Cerebellar nuclear complex (tissue), 1 donor: ENCODE data around the gene PHF13.

Source experiments
- DNase-seq, 2 experiments: peaks; one replicate each; lab custom pipeline; 2025; lab: John Stamatoyannopoulos, UW

The PHF13 gene

GRCh38 chr1:6613361-6614018 is at the start of gene PHF13:
PHF13 (plus strand) TSS chr1:6613731; CDS start chr1:6614067, 336 bp downstream.
- peak; percentile 89 to 98 for DNase-seq

GRCh38 chr1:6569033-6569432 is 44.5 kb upstream of the PHF13 start:
- DNase-seq = no peak

DNA sequence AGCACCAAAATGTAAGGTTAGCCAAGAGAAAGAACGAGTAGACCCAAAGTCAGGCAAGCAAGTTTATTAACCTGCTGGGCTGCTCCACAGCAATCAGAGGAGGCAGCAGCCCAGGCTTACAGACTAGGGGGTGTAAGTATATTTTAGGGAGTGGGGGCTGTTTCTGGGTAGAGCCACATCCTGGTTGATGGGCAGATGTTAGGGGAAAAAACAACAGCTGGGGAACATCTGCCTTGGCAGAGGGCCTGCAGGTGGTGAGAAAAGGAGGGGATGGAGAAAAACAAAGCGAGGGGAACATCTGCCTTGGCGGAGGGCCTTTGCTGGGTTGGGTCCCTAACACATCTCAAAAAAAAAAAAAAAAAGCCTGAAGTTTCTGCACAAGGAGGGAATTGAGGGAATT is 43.4 kb upstream of the PHF13 start:
- DNase-seq = no peak

- no peak for DNase-seq
Measured at GRCh38 chr1:6570987-6571386, 42.5 kb upstream of the PHF13 start.

GRCh38 chr1:6572653-6573383 is 40.7 kb upstream of the PHF13 start:
- no peak for DNase-seq

GRCh38 chr1:6574025-6574620 is 39.4 kb upstream of the PHF13 start:
- no peak for DNase-seq

- no peak for DNase-seq
Measured at GRCh38 chr1:6574818-6575217, 38.7 kb upstream of the PHF13 start.

DNA sequence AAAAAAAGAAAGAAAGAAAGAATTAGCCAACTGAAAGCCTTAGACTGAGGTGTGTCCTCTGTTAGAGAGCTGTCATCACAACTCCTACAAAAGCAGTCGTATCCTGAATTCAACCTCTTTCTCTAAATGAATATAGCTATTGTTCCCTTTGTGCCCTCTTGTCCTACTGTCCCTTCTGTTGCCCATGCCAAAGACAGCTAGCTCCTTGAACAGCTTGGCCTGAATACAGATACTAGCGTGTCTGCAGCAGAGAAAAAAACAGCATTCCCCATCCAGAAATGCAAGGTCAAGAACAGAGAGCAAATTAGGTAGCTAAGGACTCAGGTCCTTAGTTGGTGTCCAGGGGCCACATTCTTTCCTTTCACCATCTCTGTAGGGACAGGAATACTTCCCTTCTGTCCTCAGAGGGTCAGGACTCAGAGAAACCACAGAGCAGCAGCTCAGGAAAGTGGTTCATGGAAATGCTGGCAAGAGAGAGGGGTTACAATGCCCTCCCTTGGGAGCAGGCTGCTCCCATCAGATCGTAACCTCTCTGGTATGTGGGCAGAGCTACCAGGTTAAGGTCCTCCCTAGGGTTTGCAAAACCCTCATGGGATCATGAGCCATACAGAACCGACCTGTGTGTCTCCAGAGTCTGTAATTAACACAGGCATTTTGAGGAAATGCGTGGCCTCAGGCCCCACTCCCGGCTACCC is 35.6 kb upstream of the PHF13 start:
- no peak for DNase-seq

DNA sequence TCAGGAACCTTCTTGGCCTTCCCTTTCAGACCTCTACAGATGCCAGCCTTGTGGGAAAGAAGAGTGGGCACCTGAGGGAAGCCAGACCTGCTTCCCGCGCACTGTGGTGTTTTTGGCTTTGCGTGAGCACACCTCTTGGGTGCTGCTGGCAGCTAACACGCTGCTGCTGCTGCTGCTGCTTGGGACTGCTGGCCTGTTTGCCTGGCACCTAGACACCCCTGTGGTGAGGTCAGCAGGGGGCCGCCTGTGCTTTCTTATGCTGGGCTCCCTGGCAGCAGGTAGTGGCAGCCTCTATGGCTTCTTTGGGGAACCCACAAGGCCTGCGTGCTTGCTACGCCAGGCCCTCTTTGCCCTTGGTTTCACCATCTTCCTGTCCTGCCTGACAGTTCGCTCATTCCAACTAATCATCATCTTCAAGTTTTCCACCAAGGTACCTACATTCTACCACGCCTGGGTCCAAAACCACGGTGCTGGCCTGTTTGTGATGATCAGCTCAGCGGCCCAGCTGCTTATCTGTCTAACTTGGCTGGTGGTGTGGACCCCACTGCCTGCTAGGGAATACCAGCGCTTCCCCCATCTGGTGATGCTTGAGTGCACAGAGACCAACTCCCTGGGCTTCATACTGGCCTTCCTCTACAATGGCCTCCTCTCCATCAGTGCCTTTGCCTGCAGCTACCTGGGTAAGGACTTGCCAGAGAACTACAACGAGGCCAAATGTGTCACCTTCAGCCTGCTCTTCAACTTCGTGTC is 34.7 kb upstream of the PHF13 start:
- DNase-seq = no peak

DNA sequence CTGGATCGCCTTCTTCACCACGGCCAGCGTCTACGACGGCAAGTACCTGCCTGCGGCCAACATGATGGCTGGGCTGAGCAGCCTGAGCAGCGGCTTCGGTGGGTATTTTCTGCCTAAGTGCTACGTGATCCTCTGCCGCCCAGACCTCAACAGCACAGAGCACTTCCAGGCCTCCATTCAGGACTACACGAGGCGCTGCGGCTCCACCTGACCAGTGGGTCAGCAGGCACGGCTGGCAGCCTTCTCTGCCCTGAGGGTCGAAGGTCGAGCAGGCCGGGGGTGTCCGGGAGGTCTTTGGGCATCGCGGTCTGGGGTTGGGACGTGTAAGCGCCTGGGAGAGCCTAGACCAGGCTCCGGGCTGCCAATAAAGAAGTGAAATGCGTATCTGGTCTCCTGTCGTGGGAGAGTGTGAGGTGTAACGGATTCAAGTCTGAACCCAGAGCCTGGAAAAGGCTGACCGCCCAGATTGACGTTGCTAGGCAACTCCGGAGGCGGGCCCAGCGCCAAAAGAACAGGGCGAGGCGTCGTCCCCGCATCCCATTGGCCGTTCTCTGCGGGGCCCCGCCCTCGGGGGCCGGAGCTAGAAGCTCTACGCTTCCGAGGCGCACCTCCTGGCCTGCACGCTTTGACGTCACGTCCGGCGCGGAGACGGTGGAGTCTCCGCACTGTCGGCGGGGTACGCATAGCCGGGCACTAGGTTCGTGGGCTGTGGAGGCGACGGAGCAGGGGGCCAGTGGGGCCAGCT is 34.0 kb upstream of the PHF13 start, which contains the start of gene ZBTB48:
Gene ZBTB48 (plus strand): TSS at position 621 of the 745 bp plus-strand sequence. CDS start 616 bp downstream, outside the sequence.
- DNase-seq = peak; percentile 90 to 98

DNA sequence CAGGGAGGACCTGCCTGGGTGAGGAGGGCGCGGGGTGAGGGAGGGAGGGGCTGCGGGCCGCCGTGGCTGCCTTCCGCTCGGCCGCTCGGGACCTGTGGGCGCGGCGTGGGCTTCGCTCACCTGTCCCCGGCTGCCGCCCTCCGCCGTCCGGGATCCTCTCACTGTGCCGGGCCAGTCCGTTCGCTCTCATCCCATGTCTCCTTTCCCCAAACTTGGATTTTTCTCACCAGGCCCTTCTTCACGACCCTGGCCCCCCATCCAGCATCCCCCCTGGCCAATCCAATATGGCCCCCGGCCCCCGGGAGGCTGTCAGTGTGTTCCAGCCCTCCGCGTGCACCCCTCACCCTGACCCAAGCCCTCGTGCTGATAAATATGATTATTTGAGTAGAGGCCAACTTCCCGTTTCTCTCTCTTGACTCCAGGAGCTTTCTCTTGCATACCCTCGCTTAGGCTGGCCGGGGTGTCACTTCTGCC is 33.4 kb upstream of the PHF13 start:
- DNase-seq = no peak

DNA sequence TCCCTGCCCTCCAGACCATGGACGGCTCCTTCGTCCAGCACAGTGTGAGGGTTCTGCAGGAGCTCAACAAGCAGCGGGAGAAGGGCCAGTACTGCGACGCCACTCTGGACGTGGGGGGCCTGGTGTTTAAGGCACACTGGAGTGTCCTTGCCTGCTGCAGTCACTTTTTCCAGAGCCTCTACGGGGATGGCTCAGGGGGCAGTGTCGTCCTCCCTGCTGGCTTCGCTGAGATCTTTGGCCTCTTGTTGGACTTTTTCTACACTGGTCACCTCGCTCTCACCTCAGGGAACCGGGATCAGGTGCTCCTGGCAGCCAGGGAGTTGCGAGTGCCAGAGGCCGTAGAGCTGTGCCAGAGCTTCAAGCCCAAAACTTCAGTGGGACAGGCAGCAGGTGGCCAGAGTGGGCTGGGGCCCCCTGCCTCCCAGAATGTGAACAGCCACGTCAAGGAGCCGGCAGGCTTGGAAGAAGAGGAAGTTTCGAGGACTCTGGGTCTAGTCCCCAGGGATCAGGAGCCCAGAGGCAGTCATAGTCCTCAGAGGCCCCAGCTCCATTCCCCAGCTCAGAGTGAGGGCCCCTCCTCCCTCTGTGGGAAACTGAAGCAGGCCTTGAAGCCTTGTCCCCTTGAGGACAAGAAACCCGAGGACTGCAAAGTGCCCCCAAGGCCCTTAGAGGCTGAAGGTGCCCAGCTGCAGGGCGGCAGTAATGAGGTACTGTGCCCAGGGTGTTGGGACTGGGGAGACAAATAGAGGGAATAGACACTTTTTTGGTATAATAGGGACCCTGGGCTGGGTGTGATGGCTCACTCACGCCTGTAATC is 32.7 kb upstream of the PHF13 start:
- no peak for DNase-seq

- no peak for DNase-seq
Measured at GRCh38 chr1:6581561-6582305, 31.8 kb upstream of the PHF13 start.

- DNase-seq = no peak
Measured at GRCh38 chr1:6582370-6582769, 31.2 kb upstream of the PHF13 start.

DNA sequence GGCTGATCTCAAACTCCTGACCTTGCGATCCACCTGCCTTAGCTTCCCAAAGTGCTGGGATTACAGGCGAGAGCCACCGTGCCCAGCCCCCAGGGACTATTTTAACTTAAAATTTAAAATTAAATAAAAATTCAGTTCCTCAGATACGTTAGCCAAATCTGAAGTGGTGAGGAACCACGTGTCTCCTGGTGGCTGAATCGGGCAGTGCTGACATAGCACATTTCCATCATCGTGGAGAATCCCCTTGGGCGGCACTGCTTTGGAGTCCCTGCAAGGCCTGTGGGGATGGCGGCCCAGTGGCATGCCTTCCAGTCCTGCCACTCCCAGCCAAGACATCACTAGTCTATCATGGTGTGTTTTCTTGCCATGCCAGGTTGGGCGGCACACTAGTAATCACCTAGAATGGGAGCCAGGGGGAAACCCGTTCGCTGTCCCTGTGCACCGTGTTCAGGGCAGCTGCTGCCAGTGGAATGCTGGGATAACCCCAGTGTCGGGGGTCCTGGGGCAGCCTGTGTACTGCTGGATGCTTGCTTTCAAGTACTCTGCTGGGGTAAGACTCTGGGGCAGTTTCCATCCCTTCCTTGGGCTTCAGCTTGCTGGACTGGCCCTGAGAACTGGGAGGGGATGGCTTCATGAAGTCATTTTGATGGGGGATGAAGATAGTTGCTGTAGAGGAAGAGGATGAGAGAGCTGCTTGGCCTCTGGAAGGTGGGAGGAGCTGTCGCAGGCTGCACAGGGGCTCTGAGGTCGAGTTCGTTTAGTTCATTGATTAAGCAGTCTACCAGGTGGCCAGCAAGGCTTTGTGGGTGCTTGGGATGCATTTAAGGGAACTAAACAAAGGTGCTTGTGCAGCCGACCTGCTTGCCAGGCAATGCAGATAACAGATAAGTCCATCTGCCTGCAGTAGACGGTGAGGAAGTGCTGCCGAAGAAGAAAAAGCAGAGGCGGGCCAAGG is 29.1 kb upstream of the PHF13 start:
- no peak for DNase-seq

DNA sequence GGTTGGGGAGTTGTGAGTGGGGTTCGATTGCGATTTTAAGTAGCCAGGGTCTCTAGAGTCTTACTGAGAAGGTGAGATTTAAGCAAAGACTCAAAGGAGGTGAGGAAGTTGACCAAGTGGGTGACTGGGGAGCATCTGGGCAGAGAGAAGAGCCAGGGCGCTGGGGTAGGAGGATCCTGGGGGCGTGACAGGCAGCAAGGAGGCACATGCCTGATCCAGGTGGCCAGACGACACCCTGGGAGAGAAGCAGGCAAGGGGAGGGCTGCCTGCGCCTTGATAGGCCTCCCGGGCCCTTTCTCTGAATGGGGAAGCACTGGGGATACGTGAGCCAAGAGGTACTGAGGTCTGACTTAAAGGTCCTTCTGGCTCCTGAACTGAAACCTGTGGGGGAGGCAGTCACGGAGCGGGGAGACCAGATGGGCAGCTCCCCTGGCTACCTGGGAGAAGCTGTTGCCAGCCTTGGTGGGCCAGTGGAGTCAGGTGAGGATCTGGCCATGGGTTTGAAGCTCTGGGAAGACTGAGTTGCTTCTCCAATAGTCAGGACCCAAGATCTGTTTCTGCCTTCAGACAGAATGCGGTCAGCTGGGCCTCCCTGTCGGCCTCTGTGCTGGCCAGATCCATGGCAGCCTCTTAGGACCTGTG is 28.3 kb upstream of the PHF13 start:
- DNase-seq = peak in 1 of 2 experiments; percentile 16

GRCh38 chr1:6585841-6586240 is 27.7 kb upstream of the PHF13 start:
- DNase-seq = no peak

DNA sequence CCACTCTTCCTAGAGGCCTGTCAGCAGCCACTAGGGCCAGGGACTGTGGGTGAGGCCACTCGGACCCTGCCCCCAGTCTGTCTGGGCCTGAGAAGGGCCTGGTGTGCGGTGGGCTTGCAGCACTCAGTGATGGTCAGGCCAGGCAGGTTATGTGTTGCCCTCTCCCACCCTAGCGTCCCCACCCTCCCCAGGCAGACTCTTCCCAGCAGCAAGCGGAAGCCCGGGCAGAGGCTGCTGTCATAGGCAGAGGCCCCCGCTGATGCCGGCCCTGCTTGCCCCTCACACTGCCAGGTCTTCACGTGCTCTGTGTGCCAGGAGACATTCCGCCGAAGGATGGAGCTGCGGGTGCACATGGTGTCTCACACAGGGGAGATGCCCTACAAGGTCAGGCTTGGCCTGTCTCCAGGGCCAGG is 27.1 kb upstream of the PHF13 start:
- no peak for DNase-seq
